HG02610 (cell line): Measurements from ENCODE around the gene RAB10.
"Not testable (repeated sequence)": the region's sequence is repeated elsewhere in the genome, so short reads cannot be mapped to it uniquely, and the experiment has no call there.

Experiments used
- ATAC-seq: cut with Tn5 transposase; IDR thresholded peaks from one replicate; pipeline ENCODE4 v1.9.1; 2021; ENCODE audit warnings: mild to moderate bottlenecking, moderate library complexity; ENCODE audit not compliant: unreplicated experiment

RAB10 gene

GRCh38 chr2:26054598-26055348 lies 20.9 kb downstream of the RAB10 start:
- no peak for ATAC-seq

GRCh38 chr2:26058390-26058789 lies 24.5 kb downstream of the RAB10 start:
- no peak for ATAC-seq

GRCh38 chr2:26059542-26059941 lies 25.7 kb downstream of the RAB10 start:
- no peak for ATAC-seq

- no peak for ATAC-seq
Observed at GRCh38 chr2:26061539-26061938, 27.7 kb downstream of the RAB10 start.

GRCh38 chr2:26064846-26065245 lies 31.0 kb downstream of the RAB10 start:
- ATAC-seq = no peak

GRCh38 chr2:26067186-26067974 lies 33.5 kb downstream of the RAB10 start:
- no peak for ATAC-seq

GRCh38 chr2:26067980-26068507 lies 34.2 kb downstream of the RAB10 start:
- no peak for ATAC-seq

GRCh38 chr2:26068602-26069298 lies 34.9 kb downstream of the RAB10 start:
- peak; percentile 83 for ATAC-seq

GRCh38 chr2:26070730-26071129 lies 36.8 kb downstream of the RAB10 start:
- ATAC-seq = no peak

GRCh38 chr2:26072925-26073768 lies 39.3 kb downstream of the RAB10 start:
- no peak for ATAC-seq

GRCh38 chr2:26073830-26074229 lies 39.9 kb downstream of the RAB10 start:
- ATAC-seq = no peak

- ATAC-seq = no peak
Observed at GRCh38 chr2:26074676-26075075, 40.8 kb downstream of the RAB10 start.

GRCh38 chr2:26075173-26075572 lies 41.3 kb downstream of the RAB10 start:
- no peak for ATAC-seq

- ATAC-seq = no peak
Observed at GRCh38 chr2:26076001-26076587, 42.2 kb downstream of the RAB10 start.

- no peak for ATAC-seq
Observed at GRCh38 chr2:26077291-26077690, 43.4 kb downstream of the RAB10 start.

- no peak for ATAC-seq
Observed at GRCh38 chr2:26078939-26079338, 45.1 kb downstream of the RAB10 start.

GRCh38 chr2:26080356-26080755 lies 46.5 kb downstream of the RAB10 start:
- no peak for ATAC-seq

GRCh38 chr2:26080925-26081324 lies 47.0 kb downstream of the RAB10 start:
- not testable (repeated sequence) for ATAC-seq

GRCh38 chr2:26081556-26081955 lies 47.7 kb downstream of the RAB10 start:
- ATAC-seq = no peak

- no peak for ATAC-seq
Observed at GRCh38 chr2:26086155-26086637, 52.3 kb downstream of the RAB10 start.
